Astrocyte (in vitro differentiated cells and primary cell): ENCODE data around the gene DHTKD1. TPM values are rescaled to one million over a fixed set of nuclear protein-coding genes. Genes with fewer than 3 reads are reported as not detected.
A peak's percentile ranks its signal among the peaks of the same experiment; 100 is the strongest.

ENCODE experiments used
- DNase-seq: peaks from one replicate; pipeline ENCODE4 v3.0.0-alpha.2; 2010; ENCODE audit warnings: low read depth
- FAIRE-seq: peaks from 2 replicates; lab custom pipeline; 2011; peaks lifted over from hg19 to GRCh38; lab: Jason Lieb, UNC
- H2AFZ ChIP-seq: 2 replicates; pipeline ENCODE4 v1.6.0; 2012; ENCODE audit warnings: low read depth, low read length, inconsistent platforms
- H3K27ac ChIP-seq: 2 replicates; pipeline ENCODE4 v1.5.1; 2011; ENCODE audit warnings: low read depth, low read length, inconsistent platforms
- H3K27me3 ChIP-seq: 2 replicates; pipeline ENCODE4 v1.6.0; 2011; ENCODE audit warnings: low read length, inconsistent platforms; ENCODE audit not compliant: insufficient read depth
- H3K36me3 ChIP-seq: 2 replicates; pipeline ENCODE4 v1.5.1; 2011; ENCODE audit warnings: low read length, inconsistent platforms; ENCODE audit not compliant: insufficient read depth
- H3K4me1 ChIP-seq: 2 replicates; pipeline ENCODE4 v1.5.1; 2011; ENCODE audit warnings: low read length, inconsistent platforms; ENCODE audit not compliant: insufficient read depth
- H3K4me2 ChIP-seq: 2 replicates; pipeline ENCODE4 v1.6.0; 2012; ENCODE audit warnings: low read length, inconsistent platforms
- H3K4me3 ChIP-seq: 2 replicates; pipeline ENCODE4 v1.5.1; 2011; ENCODE audit warnings: low read depth, mild to moderate bottlenecking, low read length, inconsistent platforms; ENCODE audit not compliant: insufficient read depth
- H3K79me2 ChIP-seq: 2 replicates; pipeline ENCODE4 v1.6.0; 2012; ENCODE audit warnings: mild to moderate bottlenecking, low read length, inconsistent platforms; ENCODE audit not compliant: insufficient read depth
- H3K9ac ChIP-seq: 2 replicates; pipeline ENCODE4 v1.6.0; 2012; ENCODE audit warnings: mild to moderate bottlenecking, low read length, inconsistent platforms
- H3K9me3 ChIP-seq: 2 replicates; pipeline ENCODE4 v1.5.1; 2012; ENCODE audit warnings: low read depth, mild to moderate bottlenecking, low read length, inconsistent platforms; ENCODE audit not compliant: insufficient read depth
- H4K20me1 ChIP-seq: 2 replicates; pipeline ENCODE4 v1.6.0; 2012; ENCODE audit warnings: low read length, inconsistent platforms; ENCODE audit not compliant: insufficient read depth
- H3K27ac Mint-ChIP-seq: one replicate; pipeline ENCODE4 v1.8.0; 2021; ENCODE audit warnings: mild to moderate bottlenecking, mixed read lengths; ENCODE audit not compliant: unreplicated experiment
- H3K27me3 Mint-ChIP-seq: one replicate; pipeline ENCODE4 v1.8.0; 2021; ENCODE audit warnings: low read depth, mixed read lengths; ENCODE audit not compliant: unreplicated experiment
- H3K36me3 Mint-ChIP-seq: one replicate; pipeline ENCODE4 v1.8.0; 2021; ENCODE audit warnings: low read depth, mixed read lengths; ENCODE audit not compliant: unreplicated experiment
- H3K4me1 Mint-ChIP-seq: one replicate; pipeline ENCODE4 v1.8.0; 2021; ENCODE audit warnings: low read depth, mixed read lengths; ENCODE audit not compliant: unreplicated experiment
- H3K4me3 Mint-ChIP-seq: one replicate; pipeline ENCODE4 v1.8.0; 2021; ENCODE audit warnings: mild to moderate bottlenecking, moderate library complexity, mixed read lengths; ENCODE audit not compliant: unreplicated experiment
- H3K9me3 Mint-ChIP-seq: one replicate; pipeline ENCODE4 v1.8.0; 2021; ENCODE audit warnings: mild to moderate bottlenecking, mixed read lengths; ENCODE audit not compliant: unreplicated experiment
- CTCF ChIP-seq: IDR thresholded peaks from 2 replicates; pipeline ENCODE4 v1.5.1; 2011; ENCODE audit warnings: low read depth, mild to moderate bottlenecking, inconsistent platforms, low read length, moderate library complexity; ENCODE audit not compliant: insufficient read depth
- EZH2 ChIP-seq: IDR thresholded peaks from 2 replicates; pipeline ENCODE4 v1.6.1; 2012; ENCODE audit warnings: mild to moderate bottlenecking, low read length, inconsistent platforms; ENCODE audit not compliant: insufficient read depth
- total RNA-seq: library from RNA; stranded (reverse); gene quantifications from 2 replicates; pipeline ENCODE4 v1.2.1, GENCODE V29; 2021

DHTKD1 gene
- total RNA-seq, 1 donor from 2014 or later = 19.5 TPM

GRCh38 chr10:12073526-12073925 lies 4.8 kb downstream of the DHTKD1 start:
- Histone ChIP-seq H3K9ac (no peak overlapping the region), H3K9me3 (no peaks in the 10 kb centered on the region), H3K36me3 (no peaks in the 10 kb centered on the region), H3K4me1 (no peaks in the 10 kb centered on the region), H3K79me2 (peaks cover 18% of the 10 kb centered on the region), H3K27me3 (no peaks in the 10 kb centered on the region), H2AFZ (no peak overlapping the region), H3K4me2 (no peak overlapping the region), H3K4me3 (no peak overlapping the region), H4K20me1 (peaks cover 3% of the 10 kb centered on the region), H3K27ac (no peak overlapping the region)
- DNase-seq = no peak
- Mint-ChIP-seq H3K9me3 (no peaks in the 10 kb centered on the region), H3K4me1 (no peaks in the 10 kb centered on the region), H3K27me3 (no peaks in the 10 kb centered on the region), H3K36me3 (peaks cover 7% of the 10 kb centered on the region), H3K27ac (no peak overlapping the region), H3K4me3 (no peak overlapping the region)
- no peak for TF ChIP-seq EZH2
- TF ChIP-seq CTCF = no peak
- no peak for FAIRE-seq

- FAIRE-seq (no peak), DNase-seq (no peak)
- Histone ChIP-seq H3K27me3 (no peaks in the 10 kb centered on the region), H3K27ac (no peak overlapping the region), H2AFZ (no peak overlapping the region), H3K36me3 (no peaks in the 10 kb centered on the region), H3K79me2 (no peaks in the 10 kb centered on the region), H4K20me1 (no peaks in the 10 kb centered on the region), H3K9ac (no peak overlapping the region), H3K9me3 (no peaks in the 10 kb centered on the region), H3K4me1 (peaks cover 9% of the 10 kb centered on the region), H3K4me2 (no peak overlapping the region), H3K4me3 (no peak overlapping the region)
- Mint-ChIP-seq H3K36me3 (peaks cover 4% of the 10 kb centered on the region), H3K27me3 (no peaks in the 10 kb centered on the region), H3K9me3 (no peaks in the 10 kb centered on the region), H3K27ac (no peak overlapping the region), H3K4me3 (no peak overlapping the region), H3K4me1 (peaks cover 5% of the 10 kb centered on the region)
- TF ChIP-seq EZH2 (no peak), CTCF (no peak)
These were observed 8.9 kb downstream of the DHTKD1 start for GRCh38 chr10:12077580-12078180.

- no peaks in the 10 kb centered on the region for H3K27me3 ChIP-seq
- H3K4me3 ChIP-seq = no peak overlapping the region
- H3K4me3 Mint-ChIP-seq = no peak overlapping the region
- DNase-seq (no peak), FAIRE-seq (no peak)
- H3K4me1 ChIP-seq = peaks cover 9% of the 10 kb centered on the region
- H3K27me3 Mint-ChIP-seq = no peaks in the 10 kb centered on the region
- peak overlapping the region; percentile 36 for H3K9ac ChIP-seq
- peak overlapping the region; percentile 52 for H3K27ac ChIP-seq
- peaks cover 4% of the 10 kb centered on the region for H3K36me3 Mint-ChIP-seq
- no peaks in the 10 kb centered on the region for H4K20me1 ChIP-seq
- H2AFZ ChIP-seq = no peak overlapping the region
- H3K4me2 ChIP-seq = peak overlapping the region; percentile 39
- H3K36me3 ChIP-seq = peaks cover 3% of the 10 kb centered on the region
- no peaks in the 10 kb centered on the region for H3K79me2 ChIP-seq
- H3K9me3 Mint-ChIP-seq = no peaks in the 10 kb centered on the region
- TF ChIP-seq EZH2 (no peak), CTCF (no peak)
- H3K9me3 ChIP-seq = no peaks in the 10 kb centered on the region
- H3K27ac Mint-ChIP-seq = no peak overlapping the region
- H3K4me1 Mint-ChIP-seq = peaks cover 5% of the 10 kb centered on the region
These were observed 12.7 kb downstream of the DHTKD1 start for GRCh38 chr10:12081470-12081869.
